ENCODE measurements around the gene ARHGAP32. TPM values are rescaled to one million over a fixed set of nuclear protein-coding genes. Genes with fewer than 3 reads are reported as not detected.

Gene ARHGAP32
- total and polyA plus RNA-seq, 11 donors, result 2.1 to 9.5 (median 4.8) TPM

DNA sequence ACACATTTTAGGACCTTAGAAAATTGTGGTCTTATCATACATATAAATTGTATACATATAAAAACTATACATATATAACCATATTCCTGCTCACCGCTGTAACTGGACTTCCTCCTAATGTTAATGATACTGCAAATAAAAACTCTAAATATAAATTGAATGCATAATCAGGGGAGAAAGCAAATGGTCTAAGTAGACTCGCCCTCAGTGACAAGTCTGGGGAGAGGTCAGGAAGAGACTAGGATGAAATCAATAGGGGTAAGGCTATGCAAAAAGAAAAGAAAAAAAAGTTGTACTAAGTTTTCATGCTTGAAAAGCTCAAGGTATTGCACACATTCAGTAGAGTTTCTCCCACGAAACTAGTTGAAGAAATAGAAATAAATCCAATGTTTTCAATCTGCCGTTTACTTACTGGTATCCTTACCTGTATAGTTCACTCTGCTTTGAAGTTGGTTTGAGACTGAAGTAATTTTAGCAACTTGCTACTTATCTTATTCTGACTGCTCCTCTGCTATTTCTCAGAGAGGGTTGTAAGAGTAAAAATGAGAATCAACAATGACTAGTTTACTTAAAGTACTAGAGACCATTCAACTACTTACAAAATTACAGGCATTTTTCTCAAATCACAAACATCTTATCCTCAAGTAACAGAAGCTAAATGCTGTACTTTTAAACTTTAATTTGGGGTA, 12.2 kb upstream of the ARHGAP32 start:
- Histone ChIP-seq H3K36me3 (no peaks in the 10 kb centered on the region), H3K4me1 (no peaks in the 10 kb centered on the region), H3K9me3 (peaks cover 0 to 3% (median 0%) of the 10 kb centered on the region in 12 donors), H3K27ac (no peak overlapping the region), H3K4me3 (no peak overlapping the region), H3K27me3 (no peaks in the 10 kb centered on the region)
- DNase-seq (no peak), ATAC-seq (no peak)
- intact Hi-C loops (cut with DNase I), result no loop called here
- WGBS, 4 donors, result 88 to 93% (median 90%) methylated on average over 4 of the region's 4 CpGs
- TF ChIP-seq, protein P1, sequence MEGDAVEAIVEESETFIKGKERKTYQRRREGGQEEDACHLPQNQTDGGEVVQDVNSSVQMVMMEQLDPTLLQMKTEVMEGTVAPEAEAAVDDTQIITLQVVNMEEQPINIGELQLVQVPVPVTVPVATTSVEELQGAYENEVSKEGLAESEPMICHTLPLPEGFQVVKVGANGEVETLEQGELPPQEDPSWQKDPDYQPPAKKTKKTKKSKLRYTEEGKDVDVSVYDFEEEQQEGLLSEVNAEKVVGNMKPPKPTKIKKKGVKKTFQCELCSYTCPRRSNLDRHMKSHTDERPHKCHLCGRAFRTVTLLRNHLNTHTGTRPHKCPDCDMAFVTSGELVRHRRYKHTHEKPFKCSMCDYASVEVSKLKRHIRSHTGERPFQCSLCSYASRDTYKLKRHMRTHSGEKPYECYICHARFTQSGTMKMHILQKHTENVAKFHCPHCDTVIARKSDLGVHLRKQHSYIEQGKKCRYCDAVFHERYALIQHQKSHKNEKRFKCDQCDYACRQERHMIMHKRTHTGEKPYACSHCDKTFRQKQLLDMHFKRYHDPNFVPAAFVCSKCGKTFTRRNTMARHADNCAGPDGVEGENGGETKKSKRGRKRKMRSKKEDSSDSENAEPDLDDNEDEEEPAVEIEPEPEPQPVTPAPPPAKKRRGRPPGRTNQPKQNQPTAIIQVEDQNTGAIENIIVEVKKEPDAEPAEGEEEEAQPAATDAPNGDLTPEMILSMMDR (IDR thresholded peaks at IDR 0.05), result no peak
- TF ChIP-seq POLR2A (IDR thresholded peaks at IDR 0.05), result no peak

DNA sequence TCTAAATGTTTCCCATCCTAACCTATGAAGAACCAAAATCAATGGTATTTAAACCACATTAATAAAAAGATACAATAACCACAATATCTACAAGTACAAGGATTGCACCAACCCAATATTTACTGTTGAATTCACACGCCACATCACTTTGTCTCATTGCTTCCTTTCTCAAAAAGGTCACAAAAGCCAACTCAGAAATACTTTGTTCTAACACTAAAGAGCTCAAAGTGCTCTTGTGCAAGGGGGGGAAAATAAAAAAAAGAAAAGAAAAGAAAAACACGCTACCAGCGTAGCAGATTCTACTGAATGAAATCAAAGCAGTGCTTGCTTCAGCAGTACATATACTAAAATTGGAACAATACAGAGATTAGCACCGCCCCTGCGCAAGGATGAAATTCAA, 10.5 kb upstream of the ARHGAP32 start:
- TF ChIP-seq, protein P1 (IDR thresholded peaks at IDR 0.05), result no peak
- 70 to 96% (median 93%) methylated on average over 5 of the region's 5 CpGs for WGBS, 4 donors
- intact Hi-C loops (cut with DNase I), result no loop called here

DNA sequence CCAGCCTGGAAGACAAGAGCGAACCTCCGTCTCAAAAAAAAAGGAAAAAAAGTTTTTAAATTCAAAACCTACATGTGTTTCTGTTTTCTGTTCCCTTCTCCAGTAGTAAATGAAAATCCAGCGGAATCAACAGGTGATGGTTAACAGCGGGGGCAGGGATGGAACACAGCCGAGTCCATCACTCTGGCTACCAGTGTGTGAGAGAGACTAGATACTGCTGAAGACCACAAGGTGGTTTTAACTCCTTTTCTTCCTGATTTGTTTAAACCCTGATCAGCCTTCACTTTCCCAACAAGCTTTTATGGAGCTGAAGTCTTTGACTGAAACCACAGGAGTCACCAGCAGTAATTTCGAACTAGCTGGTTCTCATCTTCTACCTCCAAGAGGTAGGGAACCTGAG, 3.6 kb upstream of the ARHGAP32 start:
- WGBS, 4 donors, result 91 to 95% (median 92%) methylated on average over 6 of the region's 6 CpGs
- Histone ChIP-seq H3K27ac (no peak overlapping the region), H3K4me3 (no peak overlapping the region), H3K27me3 (no peaks in the 10 kb centered on the region), H3K9me3 (peaks cover 0 to 8% (median 0%) of the 10 kb centered on the region in 12 donors), H3K4me1 (no peaks in the 10 kb centered on the region), H3K36me3 (no peaks in the 10 kb centered on the region)
- no peak for ATAC-seq
- TF ChIP-seq, protein P1 (IDR thresholded peaks at IDR 0.05), result no peak
- no peak for TF ChIP-seq POLR2A (IDR thresholded peaks at IDR 0.05)
- intact Hi-C loops (cut with DNase I), result no loop called here
- no peak for DNase-seq

More for the DNA sequence above, 10.5 kb upstream of the ARHGAP32 start:
- no peak for DNase-seq
- Histone ChIP-seq H3K4me1 (no peaks in the 10 kb centered on the region), H3K4me3 (no peak overlapping the region), H3K27me3 (no peaks in the 10 kb centered on the region), H3K36me3 (no peaks in the 10 kb centered on the region), H3K9me3 (peaks cover 0 to 8% (median 0%) of the 10 kb centered on the region in 12 donors), H3K27ac (no peak overlapping the region)
- no peak for ATAC-seq

DNA sequence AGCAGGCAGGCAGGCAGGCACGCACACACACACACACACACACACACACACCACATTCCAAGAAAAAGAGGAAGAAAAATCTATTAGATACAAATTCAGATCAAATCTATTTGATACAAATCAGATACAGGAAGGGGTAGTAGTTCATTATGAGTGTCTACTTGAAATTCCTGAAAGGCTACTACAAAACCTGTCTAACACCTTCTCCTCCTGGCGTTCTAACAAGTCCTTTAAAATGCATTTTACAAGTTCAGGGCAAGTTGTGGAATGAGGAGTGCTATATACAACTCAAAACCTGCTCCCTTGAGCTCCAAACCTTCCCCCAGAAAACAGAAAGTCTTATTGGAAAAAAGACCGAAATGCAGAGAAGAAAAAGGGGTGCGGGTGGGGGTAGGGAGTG, 476 bp downstream of the ARHGAP32 start:
- DNase-seq (no peak), ATAC-seq (no peak)
- WGBS, 4 donors, result 69 to 84% (median 76%) methylated on average over 4 of the region's 4 CpGs
- no peak overlapping the region for H3K27ac ChIP-seq
- H3K4me1 ChIP-seq, result no peaks in the 10 kb centered on the region
- no peaks in the 10 kb centered on the region for H3K36me3 ChIP-seq
- peaks cover 0 to 6% (median 0%) of the 10 kb centered on the region in 12 donors for H3K9me3 ChIP-seq
- intact Hi-C loops (cut with DNase I), result no loop called here
- TF ChIP-seq, protein P1 (IDR thresholded peaks at IDR 0.05), result no peak
- TF ChIP-seq POLR2A (IDR thresholded peaks at IDR 0.05), result no peak
- no peaks in the 10 kb centered on the region for H3K27me3 ChIP-seq
- H3K4me3 ChIP-seq, result no peak overlapping the region

Data from heart left ventricle (tissue), 16 donors.